Measurements from ENCODE around the gene FOXP1. TPM values are rescaled to one million over a fixed set of nuclear protein-coding genes. Genes with fewer than 3 reads are reported as not detected.

The FOXP1 gene
- polyA plus RNA-seq, 6 donors from 2014 or later: 441 to 620 (median 523) TPM

DNA sequence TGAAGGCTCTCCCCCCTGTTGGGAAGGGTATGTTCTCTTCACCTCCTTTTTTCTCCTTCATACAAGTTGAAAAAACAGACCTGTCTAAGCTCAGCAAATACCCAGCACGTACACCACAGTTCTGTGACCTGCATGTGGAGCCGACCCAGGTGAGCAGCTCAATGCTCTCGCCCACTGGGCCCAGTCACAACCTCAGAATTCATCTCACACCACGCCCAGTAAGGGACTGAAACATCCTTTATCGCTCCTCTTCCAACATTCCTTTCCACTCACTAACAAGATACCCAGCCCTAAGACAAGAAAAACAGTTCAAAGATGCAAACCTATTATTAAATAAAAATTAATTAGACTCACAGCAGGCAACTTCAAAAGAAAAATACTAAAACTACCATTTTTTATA lies 68.9 kb downstream of the FOXP1 start:
- ATAC-seq (ENCODE audit: low read depth in 2 of 2) (no peak), DNase-seq (no peak)
- Mint-ChIP-seq H3K36me3 (peaks cover 5 to 11% of the 10 kb centered on the region in 2 donors), H3K27me3 (no peaks in the 10 kb centered on the region), H3K4me1 (peaks cover 30 to 38% (median 34%) of the 10 kb centered on the region in 3 donors), H3K27ac (no peak overlapping the region), H3K9me3 (no peaks in the 10 kb centered on the region), H3K4me3 (no peak overlapping the region)

DNA sequence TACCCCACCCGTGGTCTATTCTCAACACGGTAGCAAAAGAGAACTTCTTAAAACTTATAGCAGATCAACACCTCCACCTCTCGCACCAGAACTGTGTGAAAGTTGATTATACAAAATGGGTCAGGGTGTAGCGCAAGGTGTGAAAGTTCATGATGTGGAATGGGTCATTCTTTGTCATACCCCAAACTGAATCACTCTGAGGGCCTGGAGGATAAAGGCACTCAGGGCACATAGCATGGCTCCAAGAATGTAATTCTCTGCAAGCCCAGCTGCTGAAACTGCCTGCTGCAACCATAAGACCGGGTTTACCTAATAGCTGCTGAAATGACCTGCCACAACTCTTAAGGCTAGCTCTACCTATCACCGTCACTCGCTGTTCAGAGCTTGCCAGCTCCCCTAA lies 70.0 kb downstream of the FOXP1 start:
- no peak overlapping the region for H3K27ac Mint-ChIP-seq
- peaks cover 26 to 35% (median 30%) of the 10 kb centered on the region in 3 donors for H3K4me1 Mint-ChIP-seq
- DNase-seq (no peak), ATAC-seq (ENCODE audit: low read depth in 2 of 2) (no peak)
- H3K36me3 Mint-ChIP-seq: peaks cover 3 to 8% of the 10 kb centered on the region in 2 donors
- no peaks in the 10 kb centered on the region for H3K27me3 Mint-ChIP-seq
- H3K4me3 Mint-ChIP-seq: no peak overlapping the region
- no peaks in the 10 kb centered on the region for H3K9me3 Mint-ChIP-seq

GRCh38 chr3:71513081-71513480 lies 70.4 kb downstream of the FOXP1 start:
- Mint-ChIP-seq H3K9me3 (no peaks in the 10 kb centered on the region), H3K4me1 (peaks cover 25 to 35% (median 28%) of the 10 kb centered on the region in 3 donors), H3K27ac (no peak overlapping the region), H3K4me3 (no peak overlapping the region), H3K36me3 (peaks cover 0 to 3% of the 10 kb centered on the region in 2 donors), H3K27me3 (no peaks in the 10 kb centered on the region)
- ATAC-seq (ENCODE audit: low read depth in 2 of 2) (no peak), DNase-seq (no peak)

- H3K36me3 Mint-ChIP-seq: no peaks in the 10 kb centered on the region
- DNase-seq (no peak), ATAC-seq (ENCODE audit: low read depth in 2 of 2) (no peak)
- no peaks in the 10 kb centered on the region for H3K27me3 Mint-ChIP-seq
- H3K4me3 Mint-ChIP-seq: peak overlapping the region in 1 of 8 donors; percentile 36
- peak overlapping the region in 1 of 6 donors; percentile 89 for H3K27ac Mint-ChIP-seq
- H3K4me1 Mint-ChIP-seq: peaks cover 20 to 34% (median 23%) of the 10 kb centered on the region in 3 donors
- no peaks in the 10 kb centered on the region for H3K9me3 Mint-ChIP-seq
These were observed 71.0 kb downstream of the FOXP1 start for GRCh38 chr3:71512544-71512943.

DNA sequence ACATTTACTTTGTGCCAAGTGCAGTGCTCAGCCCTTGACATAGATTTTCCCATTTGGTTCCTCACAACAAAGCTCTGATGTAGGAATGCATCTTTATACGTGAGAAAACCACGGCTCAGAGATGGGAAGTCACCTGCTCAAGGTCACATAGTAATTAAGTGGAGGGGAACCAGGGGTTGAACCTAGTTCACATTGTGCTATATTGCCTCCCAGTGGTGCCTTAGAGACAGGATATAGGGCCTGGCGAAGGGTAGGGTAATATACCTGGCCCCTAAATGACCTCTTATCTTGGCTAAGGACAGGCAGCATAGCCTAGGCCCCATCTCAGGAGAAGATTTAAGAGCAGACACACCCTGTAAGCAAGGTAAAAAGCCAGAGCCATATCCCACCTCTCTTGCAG lies 71.5 kb downstream of the FOXP1 start:
- DNase-seq (peak; percentile 56), ATAC-seq (ENCODE audit: low read depth in 2 of 2) (peak; percentile 98)
- Mint-ChIP-seq H3K36me3 (peaks cover 0 to 3% of the 10 kb centered on the region in 2 donors), H3K27ac (peak overlapping the region in 2 of 6 donors; percentile 80 to 89), H3K27me3 (no peaks in the 10 kb centered on the region), H3K9me3 (no peaks in the 10 kb centered on the region), H3K4me3 (peak overlapping the region in 4 of 8 donors; percentile 17 to 80 (median 48)), H3K4me1 (peaks cover 17 to 31% (median 23%) of the 10 kb centered on the region in 3 donors)

GRCh38 chr3:71511446-71511845 lies 72.1 kb downstream of the FOXP1 start:
- Mint-ChIP-seq H3K27me3 (no peaks in the 10 kb centered on the region), H3K36me3 (peaks cover 0 to 9% of the 10 kb centered on the region in 2 donors), H3K4me3 (peak overlapping the region in 5 of 8 donors; percentile 8 to 80 (median 36)), H3K27ac (peak overlapping the region in 2 of 6 donors; percentile 80 to 89), H3K9me3 (no peaks in the 10 kb centered on the region), H3K4me1 (peaks cover 17 to 31% (median 29%) of the 10 kb centered on the region in 3 donors)
- DNase-seq: no peak
- ATAC-seq (ENCODE audit: low read depth in 2 of 2): peak; percentile 47 to 53

DNA sequence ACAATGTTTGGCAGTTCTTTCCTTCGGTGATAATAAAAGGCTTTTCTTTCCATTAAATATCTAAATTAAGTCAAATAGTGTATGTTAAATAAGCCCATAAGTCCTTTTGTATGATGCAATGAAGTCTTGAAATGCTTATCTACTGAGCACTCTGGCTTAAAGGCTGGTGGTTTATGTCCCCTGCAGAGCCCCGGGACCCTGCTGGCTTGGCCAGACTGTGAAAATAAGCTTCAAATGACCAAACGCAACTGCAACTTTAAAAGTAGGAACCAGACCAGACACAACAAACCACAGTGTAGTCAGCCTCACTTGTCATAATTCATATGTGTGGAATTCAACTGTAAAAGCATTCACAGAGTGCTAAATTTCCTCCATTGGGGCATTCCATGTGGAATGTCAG lies 72.5 kb downstream of the FOXP1 start:
- Mint-ChIP-seq H3K4me3 (peak overlapping the region in 4 of 8 donors; percentile 33 to 80 (median 52)), H3K9me3 (no peaks in the 10 kb centered on the region), H3K36me3 (peaks cover 0 to 11% of the 10 kb centered on the region in 2 donors), H3K4me1 (peaks cover 19 to 34% (median 31%) of the 10 kb centered on the region in 3 donors), H3K27ac (peak overlapping the region in 2 of 6 donors; percentile 45 to 74), H3K27me3 (no peaks in the 10 kb centered on the region)
- DNase-seq: no peak
- no peak for ATAC-seq (ENCODE audit: low read depth in 2 of 2)

- peaks cover 0 to 11% of the 10 kb centered on the region in 2 donors for H3K36me3 Mint-ChIP-seq
- no peak for DNase-seq
- H3K27ac Mint-ChIP-seq: peak overlapping the region in 4 of 6 donors; percentile 15 to 84 (median 47)
- H3K9me3 Mint-ChIP-seq: no peaks in the 10 kb centered on the region
- H3K4me1 Mint-ChIP-seq: peaks cover 18 to 34% (median 29%) of the 10 kb centered on the region in 3 donors
- ATAC-seq (ENCODE audit: low read depth in 2 of 2): no peak
- H3K4me3 Mint-ChIP-seq: peak overlapping the region in 4 of 8 donors; percentile 3 to 80 (median 63)
- H3K27me3 Mint-ChIP-seq: no peaks in the 10 kb centered on the region
These were observed 73.0 kb downstream of the FOXP1 start for GRCh38 chr3:71510510-71510909.

DNA sequence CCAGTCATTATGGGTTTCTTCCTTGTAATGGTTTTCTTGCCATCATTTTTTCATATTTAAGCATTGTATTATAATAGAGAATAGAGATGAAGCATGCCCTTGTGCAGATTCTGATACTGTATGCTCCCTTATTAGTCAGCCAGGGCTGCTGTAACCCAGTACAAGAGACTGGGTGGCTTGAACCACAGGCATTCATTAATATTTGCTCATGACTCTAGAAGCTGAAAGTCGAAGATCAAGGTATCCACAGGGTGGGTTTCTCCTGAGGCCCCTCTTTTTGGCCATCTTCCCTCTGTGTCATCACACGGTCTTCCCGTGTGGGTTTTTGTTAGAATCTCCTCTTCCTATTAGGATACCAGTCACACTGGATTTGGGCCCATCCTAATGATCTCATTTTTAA lies 74.5 kb downstream of the FOXP1 start:
- H3K4me1 Mint-ChIP-seq: peaks cover 26 to 48% (median 41%) of the 10 kb centered on the region in 3 donors
- H3K27me3 Mint-ChIP-seq: no peaks in the 10 kb centered on the region
- H3K27ac Mint-ChIP-seq: peak overlapping the region in 5 of 6 donors; percentile 26 to 84 (median 68)
- no peaks in the 10 kb centered on the region for H3K9me3 Mint-ChIP-seq
- ATAC-seq (ENCODE audit: low read depth in 2 of 2) (no peak), DNase-seq (no peak)
- peaks cover 5 to 11% of the 10 kb centered on the region in 2 donors for H3K36me3 Mint-ChIP-seq
- peak overlapping the region in 2 of 8 donors; percentile 41 to 54 for H3K4me3 Mint-ChIP-seq

- no peak for DNase-seq
- Mint-ChIP-seq H3K4me1 (peaks cover 48 to 77% (median 58%) of the 10 kb centered on the region in 3 donors), H3K9me3 (no peaks in the 10 kb centered on the region), H3K27ac (peak overlapping the region in 5 of 6 donors; percentile 71 to 89 (median 89)), H3K4me3 (peak overlapping the region in 2 of 8 donors; percentile 16 to 24), H3K36me3 (peaks cover 11% of the 10 kb centered on the region in 2 donors), H3K27me3 (no peaks in the 10 kb centered on the region)
- no peak for ATAC-seq (ENCODE audit: low read depth in 2 of 2)
These were observed 77.7 kb downstream of the FOXP1 start for GRCh38 chr3:71505767-71506350.

DNA sequence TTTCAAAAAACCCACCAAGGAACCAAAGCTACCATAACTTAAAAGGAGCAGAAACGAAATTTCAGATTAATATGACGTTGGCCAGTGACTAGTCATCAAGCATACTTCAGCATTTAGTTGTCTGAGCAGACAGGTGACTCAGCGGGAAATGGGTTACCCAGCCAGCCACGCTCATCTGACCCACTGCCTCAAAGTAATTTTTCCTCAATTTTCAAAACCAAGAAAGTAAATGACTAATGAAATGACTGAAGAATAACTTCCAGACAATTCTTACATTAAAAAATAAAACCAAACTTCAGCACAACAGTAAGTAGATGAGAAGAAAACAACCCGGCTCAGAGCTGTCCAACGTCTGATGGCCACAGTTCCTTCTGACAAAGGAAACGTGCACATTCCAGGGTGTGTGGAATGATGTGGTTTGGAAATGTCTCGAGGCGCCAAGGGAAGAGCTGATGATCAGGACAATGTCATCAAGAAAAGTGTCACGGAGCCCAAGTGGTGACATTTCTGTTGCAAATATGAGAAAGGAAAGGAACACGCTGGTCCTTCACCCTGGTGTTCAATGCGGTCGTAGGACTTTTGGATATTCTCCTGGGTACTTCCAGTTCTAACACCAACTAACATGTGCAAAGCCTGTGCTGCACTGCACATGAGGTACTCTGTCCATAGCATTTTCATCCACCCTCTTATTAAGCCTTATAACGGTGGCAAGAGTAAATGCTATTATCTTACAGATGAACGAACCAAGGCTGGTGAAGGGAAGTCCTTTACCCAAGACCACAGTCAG lies 79.1 kb downstream of the FOXP1 start:
- H3K4me3 Mint-ChIP-seq: peak overlapping the region in 1 of 8 donors; percentile 70
- DNase-seq (no peak), ATAC-seq (ENCODE audit: low read depth in 2 of 2) (no peak)
- peaks cover 11% of the 10 kb centered on the region in 2 donors for H3K36me3 Mint-ChIP-seq
- H3K4me1 Mint-ChIP-seq: peaks cover 56 to 87% (median 70%) of the 10 kb centered on the region in 3 donors
- no peaks in the 10 kb centered on the region for H3K9me3 Mint-ChIP-seq
- no peaks in the 10 kb centered on the region for H3K27me3 Mint-ChIP-seq
- H3K27ac Mint-ChIP-seq: peak overlapping the region in 5 of 6 donors; percentile 15 to 91 (median 76)

- Mint-ChIP-seq H3K9me3 (no peaks in the 10 kb centered on the region), H3K27me3 (no peaks in the 10 kb centered on the region), H3K27ac (peak overlapping the region in 5 of 6 donors; percentile 2 to 89 (median 60)), H3K4me1 (peaks cover 61 to 88% (median 77%) of the 10 kb centered on the region in 3 donors), H3K36me3 (peaks cover 11 to 15% of the 10 kb centered on the region in 2 donors), H3K4me3 (peak overlapping the region in 2 of 8 donors; percentile 8 to 64)
- no peak for DNase-seq
- no peak for ATAC-seq (ENCODE audit: low read depth in 2 of 2)
These were observed 79.8 kb downstream of the FOXP1 start for GRCh38 chr3:71503525-71504249.

- Mint-ChIP-seq H3K4me3 (peak overlapping the region in 6 of 8 donors; percentile 38 to 82 (median 62)), H3K4me1 (peaks cover 68 to 94% (median 92%) of the 10 kb centered on the region in 3 donors), H3K36me3 (peaks cover 9 to 15% of the 10 kb centered on the region in 2 donors), H3K27ac (peak overlapping the region; percentile 49 to 92 (median 82)), H3K9me3 (no peaks in the 10 kb centered on the region), H3K27me3 (no peaks in the 10 kb centered on the region)
- ATAC-seq (ENCODE audit: low read depth in 2 of 2) (peak in 1 of 2 donors; percentile 42), DNase-seq (no peak)
These were observed 81.4 kb downstream of the FOXP1 start for GRCh38 chr3:71502066-71502625.

Measured in naive B cell (primary cell).